HEK293T (cell line): Measurements from ENCODE around the gene HOXA10.

Experiments used
- CTCF ChIA-PET: fragments of 350-600 bp; formaldehyde crosslinking; extraction: SDS; loops from one replicate; lab custom pipeline; 2021; ENCODE audit warnings: antibody characterized with exemption, inconsistent platforms; lab: Yijun Ruan, JAX
- POLR2A ChIA-PET: fragments of 350-600 bp; formaldehyde crosslinking; extraction: SDS; loops from one replicate; lab custom pipeline; 2020; ENCODE audit warnings: antibody characterized with exemption, inconsistent platforms; lab: Yijun Ruan, JAX
- DNase-seq: peaks from one replicate; pipeline ENCODE4 v3.0.0; 2012; ENCODE audit warnings: mixed read lengths; ENCODE audit errors: extremely low spot score
- ARNT ChIP-seq: fragments of 450-650 bp; IDR thresholded peaks from 2 replicates; pipeline ENCODE4 v1.6.1; 2017; ENCODE audit warnings: mild to moderate bottlenecking
- BHLHE40 ChIP-seq: fragments of 450-650 bp; IDR thresholded peaks from 2 replicates; pipeline ENCODE4 v1.6.1; 2016; ENCODE audit warnings: mild to moderate bottlenecking, moderate library complexity, borderline replicate concordance
- CTBP1 ChIP-seq: fragments of 450-650 bp; IDR thresholded peaks from 2 replicates; pipeline ENCODE4 v1.6.1; 2016; ENCODE audit warnings: borderline replicate concordance
- ELF4 ChIP-seq: fragments of 450-650 bp; IDR thresholded peaks from 2 replicates; pipeline ENCODE4 v1.6.1; 2017; ENCODE audit warnings: antibody characterized with exemption
- FOXA1 ChIP-seq: fragments of 450-650 bp; IDR thresholded peaks from 2 replicates; pipeline ENCODE4 v1.6.1; 2016; ENCODE audit warnings: mild to moderate bottlenecking
- FOXK2 ChIP-seq: fragments of 450-650 bp; IDR thresholded peaks from 2 replicates; pipeline ENCODE4 v1.6.1; 2016; ENCODE audit warnings: mild to moderate bottlenecking
- FOXM1 ChIP-seq: fragments of 450-650 bp; IDR thresholded peaks from 2 replicates; pipeline ENCODE4 v1.6.1; 2017; ENCODE audit warnings: mild to moderate bottlenecking, borderline replicate concordance
- HDGF ChIP-seq: fragments of 450-650 bp; IDR thresholded peaks from 2 replicates; pipeline ENCODE4 v1.6.1; 2017; ENCODE audit warnings: antibody characterized with exemption, borderline replicate concordance
- L3MBTL2 ChIP-seq: fragments of 450-650 bp; conservative IDR thresholded peaks from 2 replicates; pipeline ENCODE4 v1.6.1; 2016; ENCODE audit warnings: mild to moderate bottlenecking
- LEF1 ChIP-seq: fragments of 450-650 bp; IDR thresholded peaks from 2 replicates; pipeline ENCODE4 v1.6.1; 2017; ENCODE audit warnings: mild to moderate bottlenecking, borderline replicate concordance
- NFRKB ChIP-seq: fragments of 450-650 bp; IDR thresholded peaks from 2 replicates; pipeline ENCODE4 v1.6.1; 2016; ENCODE audit warnings: mild to moderate bottlenecking, moderate library complexity
- SP1 ChIP-seq: fragments of 450-650 bp; IDR thresholded peaks from 2 replicates; pipeline ENCODE4 v1.6.1; 2017
- SUZ12 ChIP-seq: fragments of 450-650 bp; IDR thresholded peaks from 2 replicates; pipeline ENCODE4 v1.6.1; 2016; ENCODE audit warnings: mild to moderate bottlenecking
- TARDBP ChIP-seq: fragments of 450-650 bp; IDR thresholded peaks from 2 replicates; pipeline ENCODE4 v1.6.1; 2016
- ZNF384 ChIP-seq: fragments of 450-650 bp; IDR thresholded peaks from 2 replicates; pipeline ENCODE4 v1.6.1; 2016
- TF ChIP-seq, protein P1 (sequence below): fragments of 450-650 bp; IDR thresholded peaks from 2 replicates; pipeline ENCODE4 v1.6.1; 2016

The HOXA10 gene

GRCh38 chr7:27166531-27167505 is 7.3 kb downstream of the HOXA10 start:
- no peak for DNase-seq
- CTCF ChIA-PET = no interaction called here
- POLR2A ChIA-PET = interaction anchor here (0.9 to 13.6 kb wide), 13 partner anchors 10 to 970 kb away, joined by 3 to 367 read pairs (median 7); partner anchors contain the start of genes HOXA11, HOXA3, HOXA5 and HOXA6
- no peak for TF ChIP-seq FOXK2
- no peak for TF ChIP-seq FOXA1
- no peak for TF ChIP-seq TARDBP
- TF ChIP-seq HDGF = no peak
- no peak for TF ChIP-seq BHLHE40
- TF ChIP-seq FOXM1 = no peak
- no peak for TF ChIP-seq ARNT
- TF ChIP-seq, protein P1, sequence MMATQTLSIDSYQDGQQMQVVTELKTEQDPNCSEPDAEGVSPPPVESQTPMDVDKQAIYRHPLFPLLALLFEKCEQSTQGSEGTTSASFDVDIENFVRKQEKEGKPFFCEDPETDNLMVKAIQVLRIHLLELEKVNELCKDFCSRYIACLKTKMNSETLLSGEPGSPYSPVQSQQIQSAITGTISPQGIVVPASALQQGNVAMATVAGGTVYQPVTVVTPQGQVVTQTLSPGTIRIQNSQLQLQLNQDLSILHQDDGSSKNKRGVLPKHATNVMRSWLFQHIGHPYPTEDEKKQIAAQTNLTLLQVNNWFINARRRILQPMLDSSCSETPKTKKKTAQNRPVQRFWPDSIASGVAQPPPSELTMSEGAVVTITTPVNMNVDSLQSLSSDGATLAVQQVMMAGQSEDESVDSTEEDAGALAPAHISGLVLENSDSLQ = no peak
- TF ChIP-seq L3MBTL2 = no peak
- TF ChIP-seq CTBP1 = no peak

- TF ChIP-seq ARNT (no peak), ELF4 (0 out of 2 replicates have a peak, but pooled peaks have one; percentile 10)
- ChIA-PET POLR2A (interaction anchor here (0.6 to 12.4 kb wide), 14 partner anchors 9 to 969 kb away, joined by 3 to 215 read pairs (median 4); partner anchors contain the start of genes HOXA11, HOXA3, HOXA5 and HOXA7), CTCF (no interaction called here)
- no peak for DNase-seq
Observed at GRCh38 chr7:27165996-27166530, 8.1 kb downstream of the HOXA10 start.

- TF ChIP-seq, protein P1 = peak; percentile 95
- TF ChIP-seq FOXM1 (peak; percentile 71; the same call in 1 of the 2 replicates), ELF4 (peak; percentile 19; the same call in 1 of the 2 replicates), FOXA1 (no peak), ZNF384 (no peak), BHLHE40 (no peak), HDGF (no peak), NFRKB (no peak), LEF1 (peak; percentile 89; the same call in 1 of the 2 replicates), ARNT (peak; percentile 97), CTBP1 (peak; percentile 97), TARDBP (0 out of 2 replicates have a peak, but pooled peaks have one; percentile 53), SP1 (no peak), L3MBTL2 (peak; percentile 55), FOXK2 (no peak), SUZ12 (no peak)
- ChIA-PET POLR2A (interaction anchor here (0.6 to 12.4 kb wide), 14 partner anchors 9 to 968 kb away, joined by 3 to 215 read pairs (median 4); partner anchors contain the start of genes HOXA11, HOXA3, HOXA5 and HOXA7), CTCF (no interaction called here)
- no peak for DNase-seq
Observed at GRCh38 chr7:27165089-27165995, 8.8 kb downstream of the HOXA10 start, which contains the start of gene HOXA9. Gene HOXA9, minus strand, starts transcription at chr7:27165537. Its CDS starts 80 bp downstream, at chr7:27165457.

- TF ChIP-seq L3MBTL2 (no peak), ZNF384 (no peak), ARNT (no peak), TARDBP (no peak), NFRKB (no peak), FOXM1 (no peak), FOXA1 (no peak), BHLHE40 (no peak), SP1 (no peak), LEF1 (no peak), CTBP1 (no peak), HDGF (no peak), ELF4 (no peak), FOXK2 (no peak), SUZ12 (no peak)
- TF ChIP-seq, protein P1 = no peak
- CTCF ChIA-PET = no interaction called here
- POLR2A ChIA-PET = interaction anchor here (0.6 to 3.9 kb wide), 7 partner anchors 10 to 21 kb away, joined by 3 to 33 read pairs (median 4); partner anchors contain the start of genes HOXA10, HOXA11, HOXA3 and HOXA5
- DNase-seq = no peak
Observed at GRCh38 chr7:27164367-27165088, 9.6 kb downstream of the HOXA10 start.
